ENCODE measurements around the gene OOSP2. TPM values are rescaled to one million over a fixed set of nuclear protein-coding genes. Genes with fewer than 3 reads are reported as not detected.
"Not testable (repeated sequence)": the region's sequence is repeated elsewhere in the genome, so short reads cannot be mapped to it uniquely, and the experiment has no call there.

OOSP2 gene
- total RNA-seq, 1 donor from 2014 or later, result not detected

GRCh38 chr11:60029015-60029632 lies 11.1 kb upstream of the OOSP2 start:
- Histone ChIP-seq H3K79me2 (ENCODE audit: insufficient read depth, low read length) (no peaks in the 10 kb centered on the region), H3K4me3 (ENCODE audit: insufficient read depth, low read depth, low read length) (no peak overlapping the region), H2AFZ (ENCODE audit: low read depth, low read length) (no peak overlapping the region), H3K27me3 (ENCODE audit: insufficient read depth, low read length) (no peaks in the 10 kb centered on the region), H3K36me3 (ENCODE audit: insufficient read depth, low read length) (no peaks in the 10 kb centered on the region), H3K4me2 (ENCODE audit: low read length) (no peak overlapping the region), H3K9ac (ENCODE audit: low read length) (no peak overlapping the region), H3K27ac (ENCODE audit: low read depth, low read length) (no peak overlapping the region), H4K20me1 (ENCODE audit: insufficient read depth, low read length) (no peaks in the 10 kb centered on the region), H3K4me1 (ENCODE audit: insufficient read depth, low read length) (no peaks in the 10 kb centered on the region), H3K9me3 (ENCODE audit: insufficient read depth, low read depth, low read length) (no peaks in the 10 kb centered on the region)
- H3K4me3 Mint-ChIP-seq (ENCODE audit: unreplicated experiment), result no peak overlapping the region
- no peaks in the 10 kb centered on the region for H3K27me3 Mint-ChIP-seq (ENCODE audit: low read depth, unreplicated experiment)
- no peaks in the 10 kb centered on the region for H3K36me3 Mint-ChIP-seq (ENCODE audit: low read depth, unreplicated experiment)
- peaks cover 8% of the 10 kb centered on the region for H3K4me1 Mint-ChIP-seq (ENCODE audit: low read depth, unreplicated experiment)
- TF ChIP-seq, protein P1, sequence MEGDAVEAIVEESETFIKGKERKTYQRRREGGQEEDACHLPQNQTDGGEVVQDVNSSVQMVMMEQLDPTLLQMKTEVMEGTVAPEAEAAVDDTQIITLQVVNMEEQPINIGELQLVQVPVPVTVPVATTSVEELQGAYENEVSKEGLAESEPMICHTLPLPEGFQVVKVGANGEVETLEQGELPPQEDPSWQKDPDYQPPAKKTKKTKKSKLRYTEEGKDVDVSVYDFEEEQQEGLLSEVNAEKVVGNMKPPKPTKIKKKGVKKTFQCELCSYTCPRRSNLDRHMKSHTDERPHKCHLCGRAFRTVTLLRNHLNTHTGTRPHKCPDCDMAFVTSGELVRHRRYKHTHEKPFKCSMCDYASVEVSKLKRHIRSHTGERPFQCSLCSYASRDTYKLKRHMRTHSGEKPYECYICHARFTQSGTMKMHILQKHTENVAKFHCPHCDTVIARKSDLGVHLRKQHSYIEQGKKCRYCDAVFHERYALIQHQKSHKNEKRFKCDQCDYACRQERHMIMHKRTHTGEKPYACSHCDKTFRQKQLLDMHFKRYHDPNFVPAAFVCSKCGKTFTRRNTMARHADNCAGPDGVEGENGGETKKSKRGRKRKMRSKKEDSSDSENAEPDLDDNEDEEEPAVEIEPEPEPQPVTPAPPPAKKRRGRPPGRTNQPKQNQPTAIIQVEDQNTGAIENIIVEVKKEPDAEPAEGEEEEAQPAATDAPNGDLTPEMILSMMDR (IDR thresholded peaks at IDR 0.05; ENCODE audit: insufficient read depth, low read depth, low read length), result no peak
- no peak for TF ChIP-seq EZH2 (IDR thresholded peaks at IDR 0.05; ENCODE audit: insufficient read depth, low read length)
- no peak for DNase-seq (ENCODE audit: low read depth)
- no peaks in the 10 kb centered on the region for H3K9me3 Mint-ChIP-seq (ENCODE audit: unreplicated experiment)
- FAIRE-seq, result no peak
- no peak overlapping the region for H3K27ac Mint-ChIP-seq (ENCODE audit: unreplicated experiment)

- not testable (repeated sequence) for FAIRE-seq; H3K4me1 Mint-ChIP-seq (ENCODE audit: low read depth, unreplicated experiment)
These were observed 10.2 kb downstream of the OOSP2 start for GRCh38 chr11:60050422-60050821.

DNA sequence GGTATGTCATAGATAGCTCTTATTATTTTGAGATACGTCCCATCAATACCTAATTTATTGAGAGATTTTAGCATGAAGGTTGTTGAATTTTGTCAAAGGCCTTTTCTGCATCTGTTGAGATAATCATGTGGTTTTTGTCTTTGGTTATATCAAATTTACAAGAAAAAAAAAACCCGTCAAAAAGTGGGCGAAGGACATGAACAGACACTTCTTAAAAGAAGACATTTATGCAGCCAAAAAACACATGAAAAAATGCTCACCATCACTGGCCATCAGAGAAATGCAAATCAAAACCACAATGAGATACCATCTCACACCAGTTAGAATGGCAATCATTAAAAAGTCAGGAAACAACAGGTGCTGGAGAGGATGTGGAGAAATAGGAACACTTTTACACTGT lies 10.6 kb downstream of the OOSP2 start:
- not testable (repeated sequence) for DNase-seq (ENCODE audit: low read depth); H4K20me1 ChIP-seq (ENCODE audit: insufficient read depth, low read length); H3K9me3 Mint-ChIP-seq (ENCODE audit: unreplicated experiment); H3K4me3 ChIP-seq (ENCODE audit: insufficient read depth, low read depth, low read length); H3K4me2 ChIP-seq (ENCODE audit: low read length); H3K27ac Mint-ChIP-seq (ENCODE audit: unreplicated experiment); H3K36me3 Mint-ChIP-seq (ENCODE audit: low read depth, unreplicated experiment); H3K79me2 ChIP-seq (ENCODE audit: insufficient read depth, low read length); FAIRE-seq; H3K9me3 ChIP-seq (ENCODE audit: insufficient read depth, low read depth, low read length); H3K36me3 ChIP-seq (ENCODE audit: insufficient read depth, low read length); H3K9ac ChIP-seq (ENCODE audit: low read length); H3K27me3 ChIP-seq (ENCODE audit: insufficient read depth, low read length); H3K4me1 ChIP-seq (ENCODE audit: insufficient read depth, low read length); H2AFZ ChIP-seq (ENCODE audit: low read depth, low read length); H3K27me3 Mint-ChIP-seq (ENCODE audit: low read depth, unreplicated experiment); H3K4me1 Mint-ChIP-seq (ENCODE audit: low read depth, unreplicated experiment); H3K4me3 Mint-ChIP-seq (ENCODE audit: unreplicated experiment); H3K27ac ChIP-seq (ENCODE audit: low read depth, low read length)

More at GRCh38 chr11:60050422-60050821, 10.2 kb downstream of the OOSP2 start:
- not testable (repeated sequence) for H3K27me3 Mint-ChIP-seq (ENCODE audit: low read depth, unreplicated experiment); H3K79me2 ChIP-seq (ENCODE audit: insufficient read depth, low read length); H3K36me3 Mint-ChIP-seq (ENCODE audit: low read depth, unreplicated experiment); H4K20me1 ChIP-seq (ENCODE audit: insufficient read depth, low read length); H3K27ac Mint-ChIP-seq (ENCODE audit: unreplicated experiment); H3K27me3 ChIP-seq (ENCODE audit: insufficient read depth, low read length); DNase-seq (ENCODE audit: low read depth); H3K4me2 ChIP-seq (ENCODE audit: low read length); H3K4me1 ChIP-seq (ENCODE audit: insufficient read depth, low read length); H3K36me3 ChIP-seq (ENCODE audit: insufficient read depth, low read length); H3K9ac ChIP-seq (ENCODE audit: low read length); H3K4me3 ChIP-seq (ENCODE audit: insufficient read depth, low read depth, low read length); H3K4me3 Mint-ChIP-seq (ENCODE audit: unreplicated experiment); H3K9me3 Mint-ChIP-seq (ENCODE audit: unreplicated experiment); H3K9me3 ChIP-seq (ENCODE audit: insufficient read depth, low read depth, low read length); H2AFZ ChIP-seq (ENCODE audit: low read depth, low read length); H3K27ac ChIP-seq (ENCODE audit: low read depth, low read length)
